GM18907 (cell line): Measurements from ENCODE around the gene CMPK2.
"Not testable (repeated sequence)": the region's sequence is repeated elsewhere in the genome, so short reads cannot be mapped to it uniquely, and the experiment has no call there.

Source experiments
- ATAC-seq: cut with Tn5 transposase; IDR thresholded peaks from one replicate; pipeline ENCODE4 v1.9.1; 2021; ENCODE audit warnings: mild to moderate bottlenecking, moderate library complexity; ENCODE audit not compliant: unreplicated experiment

Gene CMPK2

DNA sequence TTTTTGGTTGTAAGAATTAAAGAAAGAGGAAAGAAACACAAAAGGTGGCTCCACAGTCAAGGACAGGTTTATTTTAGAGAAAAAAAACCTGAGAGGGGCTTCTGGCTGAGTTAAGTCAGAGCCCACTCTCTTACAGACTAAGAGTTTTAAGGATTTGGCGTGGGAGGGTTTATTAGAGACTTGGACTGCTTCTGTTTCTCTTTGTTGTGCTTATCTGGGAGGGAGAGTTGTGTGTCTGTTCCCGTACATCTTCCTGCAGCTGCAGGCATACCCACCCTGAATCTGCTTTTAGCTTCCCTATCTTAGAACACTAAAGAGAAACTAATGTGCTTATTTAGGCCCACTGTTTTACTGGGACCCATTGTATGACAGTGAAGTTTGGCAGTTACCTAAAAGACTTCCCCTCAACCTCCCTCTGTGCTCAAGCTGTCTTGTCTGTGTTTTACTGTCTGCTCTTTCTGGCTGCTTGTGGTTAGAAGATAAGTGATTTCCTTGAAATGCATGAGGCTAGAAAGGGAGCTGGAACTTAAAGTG lies 14.6 kb upstream of the CMPK2 start:
- no peak for ATAC-seq

DNA sequence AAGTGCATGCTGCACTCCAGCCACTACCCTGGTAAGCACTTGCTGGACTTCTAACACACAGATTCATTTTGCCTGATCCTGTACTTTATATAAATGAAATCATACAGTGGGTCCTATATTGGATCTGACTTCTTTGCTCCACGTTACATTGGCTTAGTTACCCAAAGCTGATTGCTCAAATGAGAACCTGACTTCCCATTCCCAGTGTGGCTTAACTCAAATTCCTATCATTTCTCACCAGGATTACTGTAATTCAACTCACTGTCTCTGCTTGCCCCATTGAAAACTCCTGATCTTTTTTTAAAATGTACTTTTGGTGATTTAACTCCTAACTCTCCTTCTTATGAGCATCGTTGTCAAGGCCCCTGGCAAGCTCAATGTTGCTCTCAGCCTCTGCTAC lies 13.3 kb upstream of the CMPK2 start:
- ATAC-seq = no peak

DNA sequence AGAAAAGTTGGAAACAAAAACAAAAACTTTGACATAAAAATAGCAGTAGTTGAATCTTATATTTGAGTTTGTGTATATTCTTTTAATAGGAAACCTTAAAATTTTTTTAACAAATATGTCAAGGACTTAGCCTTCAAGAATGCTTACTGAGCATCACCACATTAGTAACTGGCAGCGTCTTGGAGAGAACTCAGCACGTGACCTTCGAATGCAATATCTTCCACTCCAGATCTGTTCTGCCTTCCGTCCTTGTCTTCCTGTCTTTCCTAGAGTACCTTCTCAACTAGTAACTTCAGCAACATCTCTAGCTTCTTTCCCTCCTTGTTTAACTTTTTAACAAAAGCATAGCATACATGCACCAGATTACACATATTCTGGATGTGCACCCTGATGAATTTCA lies 12.8 kb upstream of the CMPK2 start:
- no peak for ATAC-seq

DNA sequence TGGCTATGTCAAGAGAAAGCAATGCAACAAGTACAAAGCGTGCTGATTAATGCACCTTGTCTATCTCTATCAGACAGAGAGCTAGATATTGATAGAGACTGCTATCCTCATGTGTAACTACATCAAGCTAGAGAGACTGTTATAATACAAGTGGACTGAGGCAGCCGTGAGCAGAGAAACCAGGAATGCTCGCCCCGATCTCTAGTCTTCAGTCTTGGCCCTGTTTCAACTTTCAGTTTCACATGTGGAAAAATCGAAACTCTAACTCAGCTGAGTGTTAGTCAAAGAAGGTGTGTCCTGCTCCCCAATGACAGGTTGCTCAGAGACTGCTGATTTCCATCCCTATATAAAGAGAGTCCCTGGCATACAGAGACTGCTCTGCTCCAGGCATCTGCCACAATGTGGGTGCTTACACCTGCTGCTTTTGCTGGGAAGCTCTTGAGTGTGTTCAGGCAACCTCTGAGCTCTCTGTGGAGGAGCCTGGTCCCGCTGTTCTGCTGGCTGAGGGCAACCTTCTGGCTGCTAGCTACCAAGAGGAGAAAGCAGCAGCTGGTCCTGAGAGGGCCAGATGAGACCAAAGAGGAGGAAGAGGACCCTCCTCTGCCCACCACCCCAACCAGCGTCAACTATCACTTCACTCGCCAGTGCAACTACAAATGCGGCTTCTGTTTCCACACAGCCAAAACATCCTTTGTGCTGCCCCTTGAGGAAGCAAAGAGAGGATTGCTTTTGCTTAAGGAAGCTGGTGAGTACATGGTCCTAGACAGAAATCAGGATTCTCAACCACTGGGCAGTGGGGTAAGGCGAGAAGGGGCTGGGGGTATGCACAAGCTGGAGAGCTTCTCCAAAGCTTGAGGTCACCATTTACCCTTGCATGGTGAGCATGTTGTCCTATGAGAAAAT lies 11.9 kb upstream of the CMPK2 start, which contains the start of gene RSAD2:
TSS of gene RSAD2 (plus strand) at position 376 of the 903 bp plus-strand sequence. CDS start at position 400, 24 bp downstream.
- ATAC-seq = peak; percentile 85

DNA sequence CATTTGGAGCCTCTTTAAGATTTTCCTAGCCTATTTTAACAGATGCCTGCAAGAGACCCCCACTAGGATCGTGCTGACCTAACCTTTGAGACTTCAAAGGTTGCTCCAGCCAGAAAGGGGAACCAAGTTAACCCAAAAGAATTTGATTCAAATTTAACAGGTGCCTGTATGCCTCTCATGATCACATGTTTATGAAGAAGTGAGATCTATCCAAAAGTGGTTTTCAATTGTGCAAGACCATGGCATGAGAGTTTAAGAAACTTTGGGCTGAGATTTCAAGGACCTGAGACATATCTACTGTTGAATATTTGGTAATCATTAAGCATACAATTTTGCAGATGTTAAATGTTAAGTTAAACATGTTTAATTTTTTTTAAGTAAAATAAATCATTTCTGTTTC lies 10.6 kb upstream of the CMPK2 start:
- ATAC-seq = no peak

DNA sequence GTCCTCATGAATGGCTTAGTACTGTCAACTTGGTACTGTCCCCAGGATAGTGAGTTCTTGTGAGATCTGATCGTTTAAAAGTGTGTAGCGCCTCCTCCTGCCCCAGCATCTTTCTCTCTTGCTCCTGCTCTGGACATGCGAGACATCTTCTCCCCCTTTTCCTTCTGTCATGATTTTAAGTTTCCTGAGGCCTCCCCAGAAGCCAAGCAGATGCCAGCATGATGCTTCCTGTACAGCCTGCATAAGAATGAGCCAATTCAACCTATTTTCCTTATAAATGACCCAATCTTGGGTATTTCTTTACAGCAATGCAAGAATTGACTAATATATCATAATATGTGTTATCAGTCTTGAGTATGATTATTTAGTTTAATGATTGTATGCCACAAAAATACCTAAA lies 8.3 kb upstream of the CMPK2 start:
- no peak for ATAC-seq

DNA sequence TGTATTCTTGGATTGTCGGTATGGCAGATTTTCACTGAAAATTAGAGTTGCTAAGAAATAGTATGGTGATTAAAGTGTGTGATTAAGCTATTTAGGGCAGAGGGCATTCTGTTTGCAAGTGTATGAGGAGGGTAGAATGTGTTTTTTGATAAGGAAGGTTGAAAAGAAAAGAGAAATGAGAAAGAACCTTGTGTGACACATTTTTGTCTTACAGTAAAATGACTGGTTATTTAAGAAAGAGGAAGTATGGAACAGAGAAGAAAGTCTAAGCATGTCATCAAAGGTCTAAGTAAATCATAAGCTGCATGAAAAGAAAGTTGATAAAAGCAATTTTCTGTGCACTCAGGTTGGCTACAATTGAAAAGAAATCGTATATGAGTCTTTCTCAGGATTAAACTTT lies 6.7 kb upstream of the CMPK2 start:
- peak; percentile 54 for ATAC-seq

GRCh38 chr2:6866982-6867381 lies 1.3 kb upstream of the CMPK2 start:
- ATAC-seq = no peak

- ATAC-seq = peak; percentile 56
These were observed 566 bp upstream of the CMPK2 start for GRCh38 chr2:6866275-6866671.

- ATAC-seq = peak; percentile 34
These were observed 773 bp downstream of the CMPK2 start for GRCh38 chr2:6864923-6865345.

DNA sequence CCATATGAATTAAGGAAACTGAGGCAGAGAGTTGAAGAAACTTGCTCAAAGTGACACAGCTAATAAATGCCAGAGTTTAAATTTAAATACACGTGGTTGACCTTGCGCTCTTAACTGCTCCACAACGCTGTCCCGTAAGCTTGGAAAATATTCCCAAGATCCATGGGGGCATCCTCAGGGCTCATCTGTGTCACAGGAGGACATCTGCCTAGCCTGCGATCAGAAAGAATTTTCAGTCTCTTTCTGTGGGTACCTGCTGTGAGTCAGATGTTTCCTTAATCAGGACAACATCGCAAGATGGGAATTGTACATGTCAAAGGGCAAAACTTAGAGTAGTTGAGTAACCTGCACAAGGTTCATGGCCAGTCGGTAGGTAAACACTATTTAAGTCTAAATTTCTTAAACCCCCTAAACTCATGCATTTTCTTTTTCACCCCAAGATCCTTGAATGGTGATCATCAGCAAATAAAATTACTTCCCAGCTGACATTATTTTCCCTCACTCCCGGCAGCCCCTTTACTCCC lies 1.4 kb downstream of the CMPK2 start:
- ATAC-seq = no peak

DNA sequence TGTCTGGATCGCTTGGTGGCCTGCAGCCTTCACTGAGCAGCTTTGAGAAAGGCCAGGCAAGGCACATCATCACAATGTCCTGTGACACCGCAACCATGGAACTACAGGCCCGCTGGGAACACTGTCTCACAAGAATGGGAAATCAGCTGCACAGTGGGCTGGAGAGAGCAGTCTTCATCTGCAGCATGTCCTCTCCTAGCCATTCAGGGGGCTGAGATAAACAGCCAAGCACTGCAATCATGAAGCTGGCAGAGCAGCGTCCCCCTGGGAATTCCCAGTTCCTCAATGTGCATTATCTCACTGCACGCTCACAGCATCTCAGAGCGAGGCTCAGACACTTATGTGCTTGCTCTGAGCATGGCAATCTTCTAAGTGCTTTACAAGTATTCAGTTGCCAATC lies 1.9 kb downstream of the CMPK2 start:
- no peak for ATAC-seq

DNA sequence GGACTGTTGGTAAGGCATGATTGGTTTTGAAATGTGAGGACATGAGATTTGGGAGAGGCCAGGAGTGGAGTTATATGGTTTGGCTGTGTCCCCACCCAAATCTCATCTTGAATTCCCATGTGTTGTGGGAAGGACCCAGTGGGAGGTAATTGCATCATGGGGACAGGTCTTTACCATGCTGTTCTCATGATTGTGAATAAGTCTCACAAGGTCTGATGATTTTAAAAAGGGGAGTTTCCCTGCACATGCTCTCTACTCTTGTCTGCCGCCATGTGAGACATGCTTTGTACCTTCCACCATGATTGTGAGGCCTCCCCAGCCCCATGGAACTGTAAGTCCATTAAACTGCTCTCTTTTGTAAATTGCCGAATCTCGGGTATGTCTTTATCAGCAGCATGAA lies 5.4 kb downstream of the CMPK2 start:
- ATAC-seq = no peak

DNA sequence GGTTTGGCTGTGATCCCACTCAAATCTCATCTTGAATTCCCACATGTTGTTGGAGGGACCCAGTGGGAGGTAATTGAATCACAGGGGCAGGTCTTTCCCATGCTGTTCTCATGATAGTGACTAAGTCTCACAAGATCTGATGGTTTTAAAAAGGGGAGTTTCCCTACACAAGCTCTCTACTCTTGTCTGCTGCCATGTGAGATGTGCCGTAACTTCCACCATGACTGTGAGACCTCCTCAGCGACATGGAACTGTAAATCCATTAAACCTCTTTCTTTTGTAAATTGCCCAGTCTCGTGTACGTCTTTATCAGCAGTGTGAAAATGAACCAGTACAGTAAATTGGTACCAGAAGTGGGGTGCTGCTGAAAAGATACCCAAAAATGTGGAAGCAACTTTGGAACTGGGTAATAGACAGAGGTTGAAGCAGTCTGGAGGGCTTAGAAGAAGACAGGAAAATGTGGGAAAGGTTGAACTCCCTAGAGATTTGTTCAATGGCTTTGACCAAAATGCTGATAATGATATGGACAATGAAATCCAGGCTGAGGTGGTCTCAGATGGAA lies 7.2 kb downstream of the CMPK2 start:
- ATAC-seq = not testable (repeated sequence)

- no peak for ATAC-seq
These were observed 9.2 kb downstream of the CMPK2 start for GRCh38 chr2:6856548-6856920.

DNA sequence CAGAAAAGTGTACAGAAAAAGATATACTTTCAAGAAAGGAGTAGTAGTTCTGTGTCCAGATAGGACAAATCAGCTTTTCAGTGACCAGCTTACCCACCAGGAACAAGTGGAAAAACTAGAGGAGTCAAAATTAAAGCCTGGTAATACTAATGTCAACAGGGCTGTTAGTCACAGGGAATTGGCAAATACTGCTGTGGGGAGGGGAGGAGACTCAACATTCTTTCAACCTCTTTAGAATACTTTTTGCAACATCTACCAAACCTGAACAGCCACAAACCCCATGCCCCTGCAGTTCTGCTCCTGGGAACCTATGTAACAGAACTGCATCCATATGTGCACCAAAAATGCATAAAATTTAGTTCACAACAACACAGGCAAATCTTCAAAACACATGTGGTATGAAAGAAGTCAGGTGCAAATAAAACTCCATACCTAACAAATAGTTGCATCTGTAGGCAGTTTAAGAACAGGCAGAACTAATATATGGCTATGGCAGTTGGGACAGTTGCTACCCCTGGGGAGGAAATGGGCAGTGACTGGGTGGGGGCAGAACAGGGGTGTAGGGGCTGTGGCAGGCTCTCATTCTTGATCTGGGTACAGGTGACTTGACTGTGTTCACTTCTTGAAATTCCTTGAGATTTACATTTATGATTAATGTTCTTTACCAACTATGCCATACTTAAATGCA lies 9.7 kb downstream of the CMPK2 start:
- ATAC-seq = no peak

- ATAC-seq = no peak
These were observed 11.3 kb downstream of the CMPK2 start for GRCh38 chr2:6854416-6854815.

DNA sequence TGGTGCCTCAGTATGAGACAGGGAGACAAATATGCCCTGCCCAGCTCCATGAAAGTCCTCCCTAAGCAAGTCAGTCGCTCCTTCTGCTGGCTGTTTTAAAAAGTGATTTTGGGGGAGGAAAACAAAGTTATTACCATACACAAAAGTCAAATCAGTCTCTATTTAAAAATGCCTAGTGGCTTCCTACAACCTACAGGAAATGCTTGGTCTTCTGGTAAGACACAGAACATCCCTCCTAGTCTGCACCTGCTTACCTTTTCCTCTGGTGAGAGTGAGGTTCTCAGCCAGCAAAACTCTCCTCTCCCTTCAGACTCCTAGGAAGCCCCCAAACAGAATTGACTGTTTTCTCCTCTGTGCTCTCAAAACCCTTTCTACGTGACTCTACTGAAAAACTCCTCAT lies 13.5 kb downstream of the CMPK2 start:
- ATAC-seq = no peak

GRCh38 chr2:6846967-6847681 lies 18.6 kb downstream of the CMPK2 start:
- no peak for ATAC-seq

- ATAC-seq = no peak
These were observed 19.2 kb downstream of the CMPK2 start for GRCh38 chr2:6846540-6846939.

- ATAC-seq = no peak
These were observed 19.8 kb downstream of the CMPK2 start for GRCh38 chr2:6845903-6846302.
